Spleen (tissue), 11 donors: Measurements from ENCODE around the gene DMC1. TPM values are rescaled to one million over a fixed set of nuclear protein-coding genes. Genes with fewer than 3 reads are reported as not detected.
A peak's percentile ranks its signal among the peaks of the same experiment; 100 is the strongest.

ENCODE experiments used
- DNase-seq: peaks from one replicate; pipeline ENCODE4 v3.0.0-alpha.2; 2020
- H3K27ac ChIP-seq, 8 donors: fragments of 200-600 bp; sonication (generic) in 7 of 8; 1 replicate in 4 of 8; 2 replicates in 4 of 8; pipeline versions ENCODE4 v1.5.0 to v1.8.0; 2016 to 2021; ENCODE audit warnings: inconsistent platforms in 4 of 8, mild to moderate bottlenecking in 4 of 8, moderate library complexity in 1 of 8
- H3K27me3 ChIP-seq, 7 donors: fragments of 200-600 bp; sonication (generic) in 6 of 7; replicated peaks in 1 of 7; 1 replicate in 4 of 7; 2 replicates in 3 of 7; pipeline versions ENCODE4 v1.5.0 to v1.8.0; 2016 to 2021; ENCODE audit warnings: inconsistent platforms in 3 of 7, mild to moderate bottlenecking in 1 of 7
- H3K36me3 ChIP-seq, 6 donors: fragments of 200-600 bp; sonication (generic) in 5 of 6; 1 replicate in 4 of 6; 2 replicates in 2 of 6; pipeline versions ENCODE4 v1.5.0 to v1.8.0; 2016 to 2021; ENCODE audit warnings: inconsistent platforms in 2 of 6
- H3K4me1 ChIP-seq, 6 donors: fragments of 200-600 bp; sonication (generic) in 5 of 6; 1 replicate in 3 of 6; 2 replicates in 3 of 6; pipeline versions ENCODE4 v1.5.0 to v1.8.0; 2016 to 2021; ENCODE audit warnings: inconsistent platforms in 3 of 6
- H3K4me3 ChIP-seq, 8 donors: fragments of 200-600 bp; sonication (generic) in 7 of 8; 1 replicate in 4 of 8; 2 replicates in 4 of 8; pipeline versions ENCODE4 v1.5.0 to v1.8.0; 2016 to 2021; ENCODE audit warnings: inconsistent platforms in 4 of 8, mild to moderate bottlenecking in 4 of 8, moderate library complexity in 2 of 8
- H3K9me3 ChIP-seq, 8 donors: fragments of 200-600 bp; sonication (generic) in 7 of 8; 1 replicate in 4 of 8; 2 replicates in 4 of 8; pipeline versions ENCODE4 v1.5.0 to v1.8.0; 2016 to 2021; ENCODE audit warnings: inconsistent platforms in 4 of 8
- POLR2A ChIP-seq, 3 donors: fragments of 450-650 bp; IDR thresholded peaks; one replicate each; pipeline ENCODE4 v1.5.1; 2017; ENCODE audit warnings: antibody characterized with exemption in 3 of 3, mild to moderate bottlenecking in 1 of 3
- POLR2AphosphoS5 ChIP-seq, 3 donors: sonication (generic); formaldehyde crosslinking; IDR thresholded peaks; one replicate each; pipeline ENCODE4 v1.5.1; 2017; ENCODE audit warnings: antibody characterized with exemption in 3 of 3
- whole genome bisulfite sequencing, 5 donors: extraction: QIAGEN DNeasy Blood & Tissue Kit in 3 of 5; methylation state at CpG; one replicate each; pipeline versions ENCODE4 v1.1.5 to v1.1.7; 2013 to 2018; 5-methylcytosine and 5-hydroxymethylcytosine counted together
- intact Hi-C: fragments of 100-400 bp; cut with DNase I; formaldehyde crosslinking; loops from one replicate; pipeline ENCODE4 v1.15.0; 2023; ENCODE audit warnings: low total_unique reads
- polyA plus RNA-seq, 3 donors: library from polyadenylated mRNA; stranded (reverse); fragments of 200-250 nt; gene quantifications; one replicate each; pipeline ENCODE4 v1.2.1, GENCODE V29; 2013
- total RNA-seq, 7 donors: library from RNA; depleted of rRNA in 3 of 7; stranded (reverse); fragments of >200 nt in 3 of 7; fragmentation: NEBNext Ultra II Directional in 4 of 7; extraction: Animal tissue kit (Norgen Biotek cat#: 25700) in 4 of 7; gene quantifications; one replicate each; pipeline versions ENCODE4 v1.1.0 to v1.2.1, GENCODE V29; 2016 to 2021
- TF ChIP-seq, protein P1 (sequence below), 11 experiments: fragments of 200-600 bp in 7 of 11; fragments of 450-650 bp in 4 of 11; sonication (generic) in 4 of 11; IDR thresholded peaks in 8 of 11; conservative IDR thresholded peaks in 3 of 11; 1 replicate in 7 of 11; 2 replicates in 4 of 11; pipeline versions ENCODE4 v1.4.0 to v1.8.0; 2016 to 2021; ENCODE audit warnings: antibody characterized with exemption in 11 of 11, inconsistent platforms in 4 of 11, mild to moderate bottlenecking in 1 of 11
- donor health status: healthy with polysubstance abuse.
- donor health status: DM: no; HTN: no; CAD: no; lungs with moderate emphysema.
- donor health status: DM: no; HTN: no; CAD: no.
- donor health status: Bipolar disorder and iron deficiency.
- donor health status: healthy.
- donor health status: DM: no; HTN: no; CAD: no.
- donor health status: DM: yes; HTN: yes; CAD: no.

DMC1 gene
- total and polyA plus RNA-seq, 10 donors = 0.15 to 2.7 (median 0.80) TPM; not detected in 3

- Histone ChIP-seq H3K9me3 (no peaks in the 10 kb centered on the region), H3K4me3 (no peak overlapping the region), H3K4me1 (peaks cover 0 to 38% (median 0%) of the 10 kb centered on the region in 6 donors), H3K27ac (no peak overlapping the region), H3K36me3 (peaks cover 6 to 91% (median 78%) of the 10 kb centered on the region in 6 donors), H3K27me3 (no peaks in the 10 kb centered on the region)
- intact Hi-C loops = no loop called here
- peak in 1 of 3 donors; percentile 57 for TF ChIP-seq POLR2AphosphoS5 (IDR thresholded peaks at IDR 0.05)
- TF ChIP-seq, protein P1, sequence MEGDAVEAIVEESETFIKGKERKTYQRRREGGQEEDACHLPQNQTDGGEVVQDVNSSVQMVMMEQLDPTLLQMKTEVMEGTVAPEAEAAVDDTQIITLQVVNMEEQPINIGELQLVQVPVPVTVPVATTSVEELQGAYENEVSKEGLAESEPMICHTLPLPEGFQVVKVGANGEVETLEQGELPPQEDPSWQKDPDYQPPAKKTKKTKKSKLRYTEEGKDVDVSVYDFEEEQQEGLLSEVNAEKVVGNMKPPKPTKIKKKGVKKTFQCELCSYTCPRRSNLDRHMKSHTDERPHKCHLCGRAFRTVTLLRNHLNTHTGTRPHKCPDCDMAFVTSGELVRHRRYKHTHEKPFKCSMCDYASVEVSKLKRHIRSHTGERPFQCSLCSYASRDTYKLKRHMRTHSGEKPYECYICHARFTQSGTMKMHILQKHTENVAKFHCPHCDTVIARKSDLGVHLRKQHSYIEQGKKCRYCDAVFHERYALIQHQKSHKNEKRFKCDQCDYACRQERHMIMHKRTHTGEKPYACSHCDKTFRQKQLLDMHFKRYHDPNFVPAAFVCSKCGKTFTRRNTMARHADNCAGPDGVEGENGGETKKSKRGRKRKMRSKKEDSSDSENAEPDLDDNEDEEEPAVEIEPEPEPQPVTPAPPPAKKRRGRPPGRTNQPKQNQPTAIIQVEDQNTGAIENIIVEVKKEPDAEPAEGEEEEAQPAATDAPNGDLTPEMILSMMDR (IDR thresholded peaks at IDR 0.05 in 8 of 11, conservative IDR thresholded peaks at IDR 0.05 in 3 of 11) = no peak
- TF ChIP-seq POLR2A (IDR thresholded peaks at IDR 0.05) = no peak
- peak; percentile 6 for DNase-seq
- 94 to 97% (median 95%) methylated on average over 6 of the region's 6 CpGs for WGBS, 5 donors
These were observed 87.2 kb downstream of the DMC1 start for GRCh38 chr22:38482662-38483308.

DNA sequence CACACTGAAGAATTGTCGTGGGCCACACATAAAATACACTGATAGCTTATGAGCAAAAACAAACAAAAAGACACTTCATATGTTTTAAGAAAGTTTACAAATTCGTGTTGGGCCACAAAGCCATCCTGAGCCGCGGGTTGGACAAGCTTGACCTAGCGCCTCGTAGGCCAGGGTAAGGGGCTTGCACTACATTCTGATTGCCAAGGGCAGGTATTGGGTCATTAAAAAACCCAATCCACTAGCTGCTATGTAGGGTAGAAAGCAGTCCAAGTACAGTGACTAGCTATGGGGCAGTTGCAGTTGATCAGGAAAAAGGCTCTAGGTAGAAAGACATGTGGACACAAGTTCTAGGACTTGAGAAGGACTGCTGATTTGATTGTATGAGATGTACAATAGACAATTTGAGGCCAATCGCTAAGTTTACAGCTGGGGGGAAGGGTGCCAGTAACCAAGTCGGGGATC is 88.1 kb downstream of the DMC1 start:
- no peak for TF ChIP-seq POLR2A (IDR thresholded peaks at IDR 0.05)
- TF ChIP-seq, protein P1 (IDR thresholded peaks at IDR 0.05 in 8 of 11, conservative IDR thresholded peaks at IDR 0.05 in 3 of 11) = no peak
- TF ChIP-seq POLR2AphosphoS5 (IDR thresholded peaks at IDR 0.05) = peak in 2 of 3 donors; percentile 60 to 70
- H3K27ac ChIP-seq = peak overlapping the region in 1 of 8 donors; percentile 6
- peaks cover 0 to 30% (median 0%) of the 10 kb centered on the region in 6 donors for H3K4me1 ChIP-seq
- H3K36me3 ChIP-seq = peaks cover 3 to 82% (median 69%) of the 10 kb centered on the region in 6 donors
- no peaks in the 10 kb centered on the region for H3K9me3 ChIP-seq
- DNase-seq = peak; percentile 32
- intact Hi-C loops = no loop called here
- H3K27me3 ChIP-seq = no peaks in the 10 kb centered on the region
- H3K4me3 ChIP-seq = no peak overlapping the region
- 86 to 93% (median 91%) methylated on average over 8 of the region's 8 CpGs for WGBS, 5 donors

DNA sequence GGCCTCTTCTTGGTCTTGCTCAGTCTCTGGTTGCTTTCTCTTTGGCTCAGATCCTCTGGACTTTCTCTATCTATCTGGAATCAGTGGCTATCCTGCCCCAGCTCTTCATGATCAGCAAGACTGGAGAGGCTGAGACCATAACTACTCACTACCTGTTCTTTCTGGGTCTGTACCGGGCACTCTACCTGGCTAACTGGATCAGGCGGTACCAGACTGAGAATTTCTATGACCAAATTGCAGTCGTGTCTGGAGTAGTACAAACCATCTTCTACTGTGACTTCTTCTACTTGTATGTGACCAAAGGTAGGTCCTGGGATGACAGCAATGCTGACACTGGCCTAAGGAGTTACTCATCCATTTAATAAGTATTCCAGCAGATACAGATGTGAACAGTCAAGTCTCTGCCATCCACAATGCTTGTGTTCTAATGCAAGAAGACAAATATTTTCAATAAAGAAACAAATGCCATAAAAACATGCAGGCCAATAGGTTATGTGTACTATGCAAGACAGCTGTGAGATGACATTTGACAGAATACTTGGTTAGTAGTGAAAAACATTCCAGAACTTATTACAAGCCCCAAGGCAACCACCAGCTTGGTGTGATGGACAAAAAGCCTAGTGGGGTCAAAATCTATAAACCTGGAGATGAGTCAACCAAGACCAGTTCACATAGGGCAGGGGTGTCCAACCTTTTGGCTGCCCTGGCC is 88.7 kb downstream of the DMC1 start:
- peaks cover 0 to 24% (median 0%) of the 10 kb centered on the region in 6 donors for H3K4me1 ChIP-seq
- no peak for DNase-seq
- H3K4me3 ChIP-seq = no peak overlapping the region
- H3K36me3 ChIP-seq = peaks cover 3 to 76% (median 63%) of the 10 kb centered on the region in 6 donors
- H3K27me3 ChIP-seq = no peaks in the 10 kb centered on the region
- intact Hi-C loops = no loop called here
- no peaks in the 10 kb centered on the region for H3K9me3 ChIP-seq
- peak overlapping the region in 1 of 8 donors; percentile 6 for H3K27ac ChIP-seq
- TF ChIP-seq POLR2AphosphoS5 (IDR thresholded peaks at IDR 0.05) (no peak), POLR2A (IDR thresholded peaks at IDR 0.05) (no peak)
- TF ChIP-seq, protein P1 (IDR thresholded peaks at IDR 0.05 in 8 of 11, conservative IDR thresholded peaks at IDR 0.05 in 3 of 11) = no peak
- WGBS, 5 donors = 86 to 94% (median 93%) methylated on average over 3 of the region's 3 CpGs
